Measurements from ENCODE around the gene RAB3GAP2.

DNA sequence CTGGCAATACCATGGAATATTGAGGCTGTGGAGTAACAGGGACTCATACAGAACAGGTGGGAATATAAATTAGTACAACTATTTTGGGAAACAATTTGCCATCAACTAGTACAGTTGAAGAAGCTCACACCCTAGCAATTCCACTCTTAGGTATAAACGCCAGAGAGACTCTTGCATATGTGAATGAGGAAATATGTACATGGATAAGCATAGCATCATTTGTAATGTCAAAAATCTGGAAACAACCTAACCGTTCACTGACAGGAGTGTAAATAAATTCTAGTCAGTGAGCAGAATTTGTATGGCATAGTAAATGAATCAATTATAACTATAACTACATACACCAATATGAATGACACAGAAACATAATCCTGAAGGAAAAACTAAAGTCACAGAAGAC, 83.7 kb downstream of the RAB3GAP2 start:
- TF ChIP-seq, protein P1, sequence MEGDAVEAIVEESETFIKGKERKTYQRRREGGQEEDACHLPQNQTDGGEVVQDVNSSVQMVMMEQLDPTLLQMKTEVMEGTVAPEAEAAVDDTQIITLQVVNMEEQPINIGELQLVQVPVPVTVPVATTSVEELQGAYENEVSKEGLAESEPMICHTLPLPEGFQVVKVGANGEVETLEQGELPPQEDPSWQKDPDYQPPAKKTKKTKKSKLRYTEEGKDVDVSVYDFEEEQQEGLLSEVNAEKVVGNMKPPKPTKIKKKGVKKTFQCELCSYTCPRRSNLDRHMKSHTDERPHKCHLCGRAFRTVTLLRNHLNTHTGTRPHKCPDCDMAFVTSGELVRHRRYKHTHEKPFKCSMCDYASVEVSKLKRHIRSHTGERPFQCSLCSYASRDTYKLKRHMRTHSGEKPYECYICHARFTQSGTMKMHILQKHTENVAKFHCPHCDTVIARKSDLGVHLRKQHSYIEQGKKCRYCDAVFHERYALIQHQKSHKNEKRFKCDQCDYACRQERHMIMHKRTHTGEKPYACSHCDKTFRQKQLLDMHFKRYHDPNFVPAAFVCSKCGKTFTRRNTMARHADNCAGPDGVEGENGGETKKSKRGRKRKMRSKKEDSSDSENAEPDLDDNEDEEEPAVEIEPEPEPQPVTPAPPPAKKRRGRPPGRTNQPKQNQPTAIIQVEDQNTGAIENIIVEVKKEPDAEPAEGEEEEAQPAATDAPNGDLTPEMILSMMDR (IDR thresholded peaks at IDR 0.05) = no peak
- no peak for TF ChIP-seq POLR2A (IDR thresholded peaks at IDR 0.05)
